GM12891 (cell line): ENCODE data around the gene ZSWIM7.
"Not testable (repeated sequence)": the region's sequence is repeated elsewhere in the genome, so short reads cannot be mapped to it uniquely, and the experiment has no call there.

ENCODE experiments used
- DNase-seq: peaks from one replicate; pipeline ENCODE4 v3.0.0; 2011; ENCODE audit warnings: low spot score; ENCODE audit not compliant: insufficient read length
- FAIRE-seq: peaks from 2 replicates; lab custom pipeline; 2011; peaks lifted over from hg19 to GRCh38; lab: Jason Lieb, UNC
- PAX5 ChIP-seq: IDR thresholded peaks from 2 replicates; pipeline ENCODE4 v1.6.1; 2011; ENCODE audit warnings: low read length, moderate library complexity, mild to moderate bottlenecking; ENCODE audit not compliant: insufficient read depth, severe bottlenecking
- POLR2A ChIP-seq: IDR thresholded peaks from 2 replicates; pipeline ENCODE4 v1.6.1; 2011; ENCODE audit warnings: low read depth, low read length, control low read depth
- POLR2AphosphoS5 ChIP-seq: IDR thresholded peaks from 2 replicates; pipeline ENCODE4 v1.6.1; 2011; ENCODE audit warnings: low read depth, low read length, control low read depth
- POU2F2 ChIP-seq: IDR thresholded peaks from 2 replicates; pipeline ENCODE4 v1.6.1; 2011; ENCODE audit warnings: low read depth, mild to moderate bottlenecking, control low read depth, low read length, moderate library complexity
- SPI1 ChIP-seq: IDR thresholded peaks from 2 replicates; pipeline ENCODE4 v1.6.1; 2011; ENCODE audit warnings: low read depth, low read length, control low read depth
- TAF1 ChIP-seq: IDR thresholded peaks from 2 replicates; pipeline ENCODE4 v1.6.1; 2011; ENCODE audit warnings: low read depth, low read length, control low read depth

Gene ZSWIM7

DNA sequence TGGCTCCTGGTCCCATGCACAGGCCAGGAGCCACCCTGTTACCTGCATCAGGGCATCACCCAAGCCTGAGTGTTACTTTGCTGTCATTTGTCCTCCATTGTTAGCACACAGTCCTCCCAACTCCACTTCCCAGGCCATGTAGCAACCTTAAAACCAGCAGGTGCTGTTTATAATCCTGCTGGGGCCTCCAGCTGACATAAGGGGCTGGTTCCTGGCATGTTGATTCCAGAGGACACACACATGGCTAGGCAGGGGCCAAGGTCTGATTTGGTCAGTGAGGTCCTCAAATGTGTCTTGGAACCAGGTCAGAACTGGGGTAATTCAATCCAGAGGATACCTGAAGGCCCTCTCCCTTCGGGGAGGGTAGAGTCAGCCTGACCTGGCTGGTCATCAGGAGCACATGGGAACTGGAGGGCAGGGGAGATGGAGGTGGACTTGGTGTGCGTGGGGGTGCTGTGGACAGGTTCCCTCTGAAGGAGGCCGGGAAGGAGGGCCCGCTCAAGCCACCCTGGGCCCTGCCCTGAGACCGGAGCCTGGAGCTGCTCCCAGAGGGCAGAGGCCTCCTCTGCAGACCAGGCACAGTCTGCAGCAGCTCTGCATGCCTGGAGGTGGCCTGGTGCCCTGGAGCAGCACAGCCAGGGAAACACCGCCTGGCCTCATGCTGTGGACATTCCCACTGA, 48.0 kb downstream of the ZSWIM7 start:
- DNase-seq (no peak), FAIRE-seq (no peak)
- TF ChIP-seq POU2F2 (no peak), PAX5 (no peak), SPI1 (no peak), TAF1 (no peak), POLR2AphosphoS5 (no peak), POLR2A (no peak)

DNA sequence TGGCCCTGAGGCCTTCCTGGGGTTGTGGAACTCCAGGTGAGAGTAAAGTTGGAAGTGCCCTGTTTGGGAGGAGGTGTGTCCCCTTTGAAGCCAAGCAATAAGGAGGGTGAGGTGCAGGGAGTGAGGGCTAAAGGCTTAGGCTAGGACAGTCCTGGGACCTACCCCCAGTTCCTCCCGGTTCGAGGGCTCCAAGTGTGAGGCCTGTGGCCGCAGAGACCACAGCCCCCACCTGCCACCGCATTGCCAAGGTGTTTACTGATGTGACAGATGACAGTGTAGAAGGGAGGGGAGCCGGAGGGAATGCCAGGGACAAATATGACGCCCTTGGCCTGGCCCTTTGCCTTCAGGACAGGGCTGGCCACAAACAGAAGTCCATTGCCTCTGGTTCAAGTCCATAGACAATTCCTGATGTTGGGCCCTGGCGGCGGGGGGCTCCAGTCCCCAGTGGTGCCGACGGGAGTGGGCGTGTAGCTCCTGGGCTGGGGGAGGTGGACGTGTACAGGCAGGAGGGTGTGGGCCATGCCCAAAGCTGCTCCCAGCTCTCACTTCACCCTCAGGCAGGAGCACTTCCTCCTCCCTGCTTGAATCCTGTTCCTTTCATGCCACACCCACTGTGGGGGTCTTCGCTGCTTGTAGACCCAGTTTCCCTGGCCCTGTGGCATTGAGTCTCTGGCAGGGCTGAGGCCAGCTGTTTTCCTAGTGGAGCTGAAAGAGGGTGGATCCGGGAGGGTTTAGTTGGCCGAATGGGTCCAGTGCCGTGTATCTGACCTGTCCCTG, 51.3 kb downstream of the ZSWIM7 start:
- TF ChIP-seq POLR2A (no peak), POU2F2 (no peak), SPI1 (no peak), PAX5 (no peak)
- FAIRE-seq, result no peak
- DNase-seq, result no peak

DNA sequence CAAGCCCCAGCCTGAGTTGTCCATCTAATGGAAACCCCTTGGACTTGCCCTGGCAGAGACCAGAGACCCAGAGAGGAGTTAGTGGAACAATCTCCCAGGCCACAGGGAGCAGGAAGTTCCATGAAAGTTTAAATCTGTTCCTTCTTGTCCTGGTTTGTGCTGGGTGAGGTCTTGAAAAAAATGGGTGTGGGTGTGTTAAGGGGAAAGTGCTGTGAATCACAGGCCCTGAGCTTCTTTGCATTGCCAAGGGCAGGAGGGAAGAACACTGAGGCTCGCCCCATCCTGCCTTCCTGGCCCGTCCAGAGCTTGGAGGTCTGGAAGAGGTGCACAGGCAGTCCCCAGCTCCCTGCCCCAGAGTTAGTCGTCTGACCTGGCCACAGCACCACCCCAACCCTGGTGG, 52.2 kb downstream of the ZSWIM7 start:
- no peak for FAIRE-seq
- no peak for DNase-seq
- no peak for TF ChIP-seq POLR2A
- TF ChIP-seq POU2F2, result no peak

DNA sequence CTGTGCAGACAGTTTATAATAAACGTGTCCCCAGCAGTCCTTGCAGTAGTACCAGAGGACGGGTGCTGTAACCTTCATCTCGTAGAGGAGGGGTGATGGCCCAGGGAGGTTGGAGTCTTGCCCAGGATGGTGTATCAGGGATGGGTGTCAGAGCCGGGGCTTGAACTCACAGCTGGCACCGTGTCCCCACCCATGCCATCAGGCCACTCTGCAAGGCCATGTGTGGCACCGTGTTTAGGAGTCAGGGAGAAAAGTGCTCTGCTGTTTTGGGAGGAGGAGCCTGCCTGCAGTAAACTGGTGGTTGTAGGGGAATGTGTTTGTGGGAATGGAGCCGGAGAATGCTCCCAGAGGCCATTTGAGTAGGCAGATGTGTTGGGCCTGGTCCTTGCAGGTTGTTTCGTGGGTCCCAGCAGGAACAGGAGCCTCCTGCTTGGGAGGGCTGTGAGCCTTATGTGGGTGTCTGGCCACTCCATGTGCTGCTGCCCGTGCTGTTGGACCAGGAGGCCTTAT, 52.8 kb downstream of the ZSWIM7 start:
- FAIRE-seq (no peak), DNase-seq (no peak)
- no peak for TF ChIP-seq POLR2A
- TF ChIP-seq SPI1, result no peak
- TF ChIP-seq POLR2AphosphoS5, result no peak
- no peak for TF ChIP-seq PAX5
- TF ChIP-seq POU2F2, result no peak
- TF ChIP-seq TAF1, result no peak

DNA sequence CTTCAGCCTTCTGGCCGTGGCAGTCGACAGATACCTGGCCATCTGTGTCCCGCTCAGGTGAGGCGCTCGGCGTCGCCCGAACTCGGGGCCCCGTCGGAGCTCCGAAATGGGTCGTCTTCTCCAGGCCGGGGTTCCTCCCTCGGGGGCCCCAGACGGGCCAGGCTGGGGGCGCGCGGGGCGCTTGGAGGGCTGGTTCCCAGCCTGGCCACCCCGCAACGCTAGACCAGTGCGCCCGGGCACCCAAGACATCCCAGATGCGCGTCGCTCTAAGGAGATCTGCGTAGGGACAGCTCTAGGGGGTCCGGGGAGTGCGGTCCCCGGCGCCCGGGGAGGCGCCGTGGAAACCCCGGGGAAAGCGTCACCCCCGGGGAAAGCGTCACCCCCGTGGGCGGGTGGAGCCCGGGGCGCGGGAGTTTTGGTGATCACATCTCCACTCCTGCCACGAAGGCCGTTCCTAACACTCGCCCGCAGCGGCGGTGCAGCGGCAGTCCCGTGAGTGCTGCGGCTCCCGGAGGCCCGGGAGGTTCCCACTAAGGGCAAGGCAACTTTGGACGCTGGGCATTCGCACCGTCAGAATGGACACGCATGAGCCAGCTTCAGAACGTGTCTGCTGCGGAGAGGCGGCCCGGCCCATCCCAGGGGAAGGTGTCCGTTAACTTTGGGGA, 53.8 kb downstream of the ZSWIM7 start:
- DNase-seq, result no peak
- no peak for FAIRE-seq
- TF ChIP-seq POLR2A (no peak), PAX5 (no peak)

DNA sequence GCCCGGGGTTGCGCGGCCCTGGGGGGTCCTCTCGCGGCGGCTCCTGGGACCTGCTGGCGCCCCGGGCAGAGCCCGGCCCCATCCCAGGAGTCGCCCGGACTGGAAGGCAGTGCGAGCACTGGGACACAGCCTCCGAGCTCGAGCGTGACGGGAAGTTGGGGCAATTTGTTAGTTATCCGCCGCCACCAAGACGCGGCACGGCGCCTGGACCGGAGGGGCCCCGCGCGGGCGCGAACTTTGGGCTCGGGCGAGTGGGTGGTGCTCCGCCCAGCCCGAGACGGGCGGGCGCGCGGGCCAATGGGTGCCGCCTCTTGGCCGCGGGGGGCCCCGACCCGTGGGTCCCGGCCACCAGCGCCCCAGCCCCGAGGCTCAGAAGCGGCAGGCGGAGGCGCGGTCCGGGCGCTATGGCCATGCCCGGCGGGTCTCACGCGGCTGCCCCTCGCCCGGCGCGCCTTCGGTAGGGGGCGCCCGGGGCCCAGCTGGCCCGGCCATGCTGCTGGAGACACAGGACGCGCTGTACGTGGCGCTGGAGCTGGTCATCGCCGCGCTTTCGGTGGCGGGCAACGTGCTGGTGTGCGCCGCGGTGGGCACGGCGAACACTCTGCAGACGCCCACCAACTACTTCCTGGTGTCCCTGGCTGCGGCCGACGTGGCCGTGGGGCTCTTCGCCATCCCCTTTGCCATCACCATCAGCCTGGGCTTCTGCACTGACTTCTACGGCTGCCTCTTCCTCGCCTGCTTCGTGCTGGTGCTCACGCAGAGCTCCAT, 54.6 kb downstream of the ZSWIM7 start, which contains the start of gene ADORA2B:
ADORA2B (plus strand) TSS at position 372 of the 768 bp plus-strand sequence; CDS start at position 491, 119 bp downstream.
- no peak for TF ChIP-seq PAX5
- TF ChIP-seq TAF1, result no peak
- no peak for TF ChIP-seq SPI1
- no peak for TF ChIP-seq POLR2A
- no peak for TF ChIP-seq POLR2AphosphoS5
- no peak for TF ChIP-seq POU2F2
- DNase-seq (peak; percentile 81), FAIRE-seq (peak; percentile 47)

DNA sequence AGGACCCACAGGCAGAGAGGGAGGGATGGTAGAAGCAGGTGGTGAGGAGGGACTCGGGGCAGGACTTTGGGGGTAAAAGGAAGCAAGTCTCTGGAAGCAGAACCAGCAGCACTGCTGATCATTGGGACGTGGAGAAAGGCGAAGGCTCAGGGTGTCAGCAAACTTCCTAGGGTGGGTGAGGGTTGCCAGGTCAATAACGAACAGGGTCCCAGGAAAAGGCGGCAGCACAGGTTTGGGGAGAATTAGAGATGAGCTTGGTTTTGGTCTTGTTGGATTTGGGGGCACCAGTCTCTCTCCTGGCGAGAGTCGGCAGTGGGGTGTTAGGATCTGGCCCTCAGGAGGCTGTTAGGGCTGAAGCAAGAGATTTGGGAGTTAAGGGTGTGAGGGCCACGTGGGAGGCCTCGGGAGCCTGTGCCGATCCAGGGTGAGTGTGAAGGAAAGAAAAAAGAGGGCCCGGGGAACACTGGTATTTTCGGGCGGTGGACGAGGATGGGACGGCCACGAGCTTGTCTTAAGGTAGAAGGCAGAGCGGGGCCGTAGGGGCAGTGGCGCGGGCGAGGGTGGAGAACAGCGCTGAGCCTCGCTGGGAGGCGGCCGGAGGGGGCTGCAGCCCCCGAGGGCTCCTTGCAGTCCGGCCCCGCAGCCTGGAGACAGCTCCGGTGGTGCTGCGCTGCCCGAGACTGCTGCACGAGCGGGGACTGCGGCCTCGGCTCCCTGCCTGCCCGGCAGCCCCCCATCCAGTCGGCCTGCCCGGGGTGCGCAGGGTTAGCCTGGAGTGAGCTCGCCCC, 55.3 kb downstream of the ZSWIM7 start:
- TF ChIP-seq POLR2AphosphoS5 (no peak), POU2F2 (no peak)
- FAIRE-seq (no peak), DNase-seq (no peak)

DNA sequence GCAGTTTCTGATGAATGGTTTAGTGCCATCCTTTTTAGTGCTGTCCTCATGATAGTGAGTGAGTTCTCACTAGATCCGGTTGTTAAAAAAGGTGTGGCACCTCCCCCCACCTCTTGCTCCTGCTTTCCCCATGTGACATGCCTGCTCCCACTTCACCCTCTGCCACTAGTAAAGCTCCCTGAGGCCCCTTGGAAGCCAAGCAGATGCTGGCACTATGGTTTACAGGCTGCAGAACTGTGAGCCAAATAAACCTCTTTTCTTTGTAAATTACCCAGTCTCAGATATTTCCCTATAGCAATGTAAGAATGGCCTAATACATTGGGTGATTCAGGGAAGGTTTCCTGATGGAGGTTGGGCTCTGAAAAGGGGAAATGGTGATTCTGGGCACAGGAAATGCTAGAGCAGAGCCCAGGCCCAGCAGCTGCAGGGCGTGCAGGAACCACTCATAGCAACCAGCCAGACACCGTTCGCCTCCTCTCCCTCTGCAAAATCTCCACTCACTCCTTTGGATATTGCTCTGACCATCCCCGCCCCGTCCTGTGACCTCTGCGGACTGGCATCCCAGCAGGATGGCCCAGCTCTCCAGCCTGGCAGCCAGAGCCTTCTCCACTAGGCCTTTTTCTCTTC, 57.2 kb downstream of the ZSWIM7 start:
- DNase-seq (no peak), FAIRE-seq (no peak)
- no peak for TF ChIP-seq POLR2AphosphoS5
- no peak for TF ChIP-seq POU2F2
- TF ChIP-seq PAX5, result no peak
- TF ChIP-seq TAF1, result no peak
- no peak for TF ChIP-seq POLR2A
- TF ChIP-seq SPI1, result no peak

DNA sequence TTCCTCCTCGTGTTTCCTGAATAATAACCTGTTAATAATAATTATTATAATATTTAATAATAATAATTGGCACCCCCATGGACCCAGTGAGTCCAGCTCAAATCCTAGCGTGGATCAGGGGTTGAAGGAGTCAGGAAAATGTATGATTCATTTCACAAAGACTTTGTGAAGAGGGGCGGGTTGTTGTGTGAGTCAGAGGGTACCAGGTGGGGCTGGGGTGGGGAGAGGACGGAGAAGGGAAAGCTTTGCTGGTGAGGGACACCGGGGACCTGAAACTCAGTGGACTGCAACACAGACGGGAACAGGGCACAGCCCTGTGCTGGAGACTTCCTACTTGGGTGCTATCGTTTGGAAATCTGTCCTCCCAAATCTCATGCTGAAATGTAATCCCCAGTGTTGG, 57.7 kb downstream of the ZSWIM7 start:
- DNase-seq, result no peak
- TF ChIP-seq POU2F2 (no peak), SPI1 (no peak), TAF1 (no peak), POLR2AphosphoS5 (no peak), PAX5 (no peak), POLR2A (no peak)
- no peak for FAIRE-seq

DNA sequence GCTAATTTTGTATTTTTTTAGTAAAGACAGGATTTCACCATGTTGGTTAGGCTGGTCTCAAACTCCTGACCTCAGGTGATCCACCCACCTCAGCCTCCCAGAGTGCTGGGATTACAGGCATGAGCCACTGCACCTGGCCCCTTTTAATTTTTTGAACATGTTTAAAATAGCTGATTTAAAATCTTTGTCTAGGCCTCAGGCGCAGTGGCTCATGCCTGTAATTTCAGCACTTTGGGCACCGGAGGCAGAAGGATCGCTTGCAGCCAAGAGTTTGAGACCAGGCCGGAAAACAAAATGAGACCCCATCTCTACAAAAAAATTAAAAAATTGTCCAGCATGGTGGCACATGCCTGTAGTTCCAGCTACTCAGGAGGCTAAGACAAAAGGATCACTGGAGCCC, 63.0 kb downstream of the ZSWIM7 start:
- FAIRE-seq, DNase-seq: not testable (repeated sequence)
